HUES6 (cell line): ENCODE data around the gene STAT4.

Source experiments
- H3K27ac ChIP-seq: 2 replicates; pipeline ENCODE4 v1.7.0; 2013; ENCODE audit warnings: low read depth, mild to moderate bottlenecking, low read length, inconsistent platforms
- H3K27me3 ChIP-seq: 2 replicates; pipeline ENCODE4 v1.6.1; 2013; ENCODE audit warnings: low read length; ENCODE audit not compliant: control insufficient read depth, insufficient read depth
- H3K36me3 ChIP-seq: 2 replicates; pipeline ENCODE4 v1.6.1; 2013; ENCODE audit warnings: low read length; ENCODE audit not compliant: control insufficient read depth, insufficient read depth
- H3K4me1 ChIP-seq: 2 replicates; pipeline ENCODE4 v1.6.1; 2013; ENCODE audit warnings: low read length; ENCODE audit not compliant: control insufficient read depth, insufficient read depth
- H3K4me3 ChIP-seq: 2 replicates; pipeline ENCODE4 v1.5.1; 2013; ENCODE audit warnings: low read depth, low read length
- H3K9ac ChIP-seq: one replicate; pipeline ENCODE4 v1.6.1; 2013; ENCODE audit warnings: mild to moderate bottlenecking, low read length
- H3K9me3 ChIP-seq: 2 replicates; pipeline ENCODE4 v1.6.1; 2013; ENCODE audit warnings: low read depth, low read length; ENCODE audit not compliant: control insufficient read depth, insufficient read depth

STAT4 gene

DNA sequence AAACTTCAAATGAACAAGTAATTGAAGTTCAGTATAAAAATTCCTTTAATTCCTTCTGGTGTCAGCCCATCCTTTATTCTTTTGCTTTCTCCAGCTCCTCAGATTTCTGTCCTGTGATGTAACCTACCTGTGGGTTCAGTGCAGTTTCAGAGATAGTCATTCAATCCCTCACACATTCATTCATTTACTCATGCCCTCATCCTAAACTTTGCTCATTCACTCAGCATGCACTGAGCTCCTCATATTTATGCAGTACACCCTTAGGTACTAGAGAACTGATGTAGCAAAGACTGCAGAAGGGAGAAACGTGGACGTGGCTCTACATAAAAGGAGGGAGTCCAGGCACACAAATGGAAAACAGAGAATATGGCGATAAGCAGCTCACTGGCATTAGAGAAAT is 91.5 kb downstream of the STAT4 start:
- no peaks in the 10 kb centered on the region for H3K27me3 ChIP-seq
- no peaks in the 10 kb centered on the region for H3K4me1 ChIP-seq
- no peak overlapping the region for H3K4me3 ChIP-seq
- no peak overlapping the region for H3K27ac ChIP-seq
- H3K9me3 ChIP-seq: no peaks in the 10 kb centered on the region
- no peak overlapping the region for H3K9ac ChIP-seq
- no peaks in the 10 kb centered on the region for H3K36me3 ChIP-seq

DNA sequence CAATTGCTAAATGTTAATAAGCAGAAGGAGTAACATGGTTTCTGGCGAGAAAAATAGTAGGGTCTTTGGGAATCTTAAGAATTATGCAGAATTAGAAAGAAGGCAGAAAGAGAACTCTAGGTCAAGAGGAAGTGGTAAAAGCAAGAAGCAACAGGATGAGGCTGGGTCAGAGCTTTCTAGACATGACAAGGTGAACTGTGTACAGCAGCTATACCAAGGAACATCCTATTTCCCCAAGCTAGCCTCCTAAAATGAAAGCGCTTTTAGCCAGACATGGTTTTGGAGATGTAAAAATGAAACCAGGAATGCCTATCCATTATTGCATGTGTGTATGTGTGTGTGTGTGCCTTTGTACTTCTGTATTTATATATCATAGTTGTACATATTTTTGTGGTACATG is 94.6 kb downstream of the STAT4 start:
- Histone ChIP-seq H3K27me3 (no peaks in the 10 kb centered on the region), H3K4me1 (no peaks in the 10 kb centered on the region), H3K27ac (no peak overlapping the region), H3K9ac (no peak overlapping the region), H3K9me3 (no peaks in the 10 kb centered on the region), H3K36me3 (no peaks in the 10 kb centered on the region), H3K4me3 (no peak overlapping the region)

DNA sequence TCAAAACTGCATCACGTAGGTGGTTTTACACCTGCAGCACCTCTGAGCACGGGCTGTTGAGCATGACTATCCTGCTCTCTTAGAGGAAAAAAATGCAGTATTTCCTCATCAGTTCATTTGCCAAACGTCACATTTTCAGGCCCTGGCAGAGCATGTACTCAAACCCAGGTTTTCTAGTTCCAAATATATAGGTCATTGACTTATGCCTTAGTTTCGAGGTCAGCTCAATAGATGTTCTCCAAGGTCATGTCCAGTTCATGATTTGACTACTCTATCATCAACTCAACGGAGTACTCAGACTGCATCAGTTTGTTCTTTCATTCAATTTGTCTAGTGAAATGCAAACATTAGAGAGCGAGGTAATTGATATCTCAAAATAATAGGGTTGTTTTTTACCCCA is 97.5 kb downstream of the STAT4 start:
- no peak overlapping the region for H3K9ac ChIP-seq
- no peaks in the 10 kb centered on the region for H3K36me3 ChIP-seq
- no peak overlapping the region for H3K4me3 ChIP-seq
- H3K27ac ChIP-seq: no peak overlapping the region
- peaks cover 10% of the 10 kb centered on the region; the same call in 1 of the 2 replicates for H3K4me1 ChIP-seq
- no peaks in the 10 kb centered on the region for H3K9me3 ChIP-seq
- no peaks in the 10 kb centered on the region for H3K27me3 ChIP-seq

DNA sequence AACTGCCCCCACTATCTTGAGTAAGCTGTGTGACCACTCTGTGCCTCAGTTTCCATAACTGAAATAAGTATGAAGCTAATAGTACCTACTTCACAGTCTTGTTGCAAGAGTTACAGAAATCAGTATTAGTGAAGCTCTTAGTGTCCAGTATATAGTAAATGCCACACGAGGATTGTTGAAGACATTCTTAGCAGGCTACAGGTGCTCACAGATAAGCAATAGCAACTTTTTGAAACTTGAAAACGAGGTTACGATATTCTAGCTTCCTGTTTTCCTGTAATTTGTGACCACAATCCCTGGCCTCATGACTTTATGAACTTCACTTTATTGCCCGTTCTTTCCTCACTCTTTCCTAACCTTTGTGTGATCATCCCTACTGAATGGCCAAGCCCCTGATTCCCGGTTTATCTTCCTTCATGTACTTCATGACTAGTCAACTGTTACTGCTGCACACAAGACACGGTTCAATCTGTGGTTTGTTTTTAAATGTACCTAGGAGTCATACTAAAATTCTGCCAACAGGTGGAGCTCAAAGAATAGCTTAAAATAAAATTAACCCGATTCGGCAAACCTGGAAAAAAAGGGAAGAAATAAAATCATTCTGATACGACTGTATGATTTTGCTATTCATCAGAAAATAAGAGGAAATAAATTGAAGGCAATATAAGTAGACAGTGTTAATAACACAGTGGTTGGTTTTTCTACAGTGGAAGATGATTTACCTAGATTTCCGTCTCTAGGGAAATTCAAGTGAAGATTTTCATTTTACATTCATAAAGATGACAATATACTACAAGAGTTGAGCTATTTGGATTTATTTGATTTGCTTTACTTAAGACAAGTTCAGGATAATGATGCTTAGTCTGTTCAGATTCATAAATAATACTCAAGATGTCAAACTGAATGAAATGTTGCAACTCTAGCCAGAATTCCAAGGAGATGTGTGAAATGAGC is 98.7 kb downstream of the STAT4 start:
- peaks cover 10% of the 10 kb centered on the region; the same call in 1 of the 2 replicates for H3K4me1 ChIP-seq
- H3K27me3 ChIP-seq: no peaks in the 10 kb centered on the region
- H3K9me3 ChIP-seq: no peaks in the 10 kb centered on the region
- no peaks in the 10 kb centered on the region for H3K36me3 ChIP-seq
- H3K27ac ChIP-seq: no peak overlapping the region
- H3K9ac ChIP-seq: no peak overlapping the region
- no peak overlapping the region for H3K4me3 ChIP-seq

DNA sequence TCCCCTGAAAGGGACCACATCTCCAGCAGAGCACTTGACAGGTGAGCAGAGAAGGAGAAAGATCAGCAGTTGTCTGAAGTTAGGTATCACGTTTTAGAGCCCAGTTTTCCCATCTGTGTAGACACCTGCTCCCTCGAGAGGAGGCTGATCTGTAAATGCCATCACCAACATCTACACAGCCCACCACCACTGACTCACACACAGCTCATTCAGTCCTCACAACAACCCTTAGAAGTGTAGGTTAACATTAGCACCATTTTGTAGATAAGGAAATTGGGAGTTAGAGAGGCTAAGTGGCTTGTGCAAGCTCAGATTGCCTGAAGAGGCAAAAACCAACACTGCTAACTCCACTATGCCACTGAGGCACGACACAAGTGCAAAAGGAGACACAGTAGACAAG is 99.6 kb downstream of the STAT4 start:
- Histone ChIP-seq H3K9me3 (no peaks in the 10 kb centered on the region), H3K27me3 (no peaks in the 10 kb centered on the region), H3K4me3 (no peak overlapping the region), H3K4me1 (peaks cover 10% of the 10 kb centered on the region; the same call in 1 of the 2 replicates), H3K9ac (no peak overlapping the region), H3K27ac (no peak overlapping the region), H3K36me3 (no peaks in the 10 kb centered on the region)

DNA sequence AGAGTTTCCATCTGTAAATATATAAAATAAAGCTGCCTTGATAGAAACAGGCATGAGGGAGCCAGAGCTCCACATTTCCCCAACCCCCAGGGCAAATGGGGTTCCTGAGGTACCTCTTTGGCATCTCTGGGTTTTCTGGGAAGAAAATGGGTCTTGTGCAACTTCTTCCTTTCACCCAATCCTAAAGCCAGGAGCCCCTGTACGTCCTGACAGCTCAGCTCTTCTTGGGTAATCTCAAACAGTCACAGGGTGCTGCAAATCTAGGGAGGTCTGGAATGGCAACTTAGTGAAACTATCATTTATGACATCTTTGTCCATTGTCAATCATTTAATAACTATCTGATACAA is 100.2 kb downstream of the STAT4 start:
- peaks cover 10% of the 10 kb centered on the region for H3K4me1 ChIP-seq
- no peak overlapping the region for H3K9ac ChIP-seq
- H3K9me3 ChIP-seq: no peaks in the 10 kb centered on the region
- no peak overlapping the region for H3K4me3 ChIP-seq
- no peak overlapping the region for H3K27ac ChIP-seq
- H3K27me3 ChIP-seq: no peaks in the 10 kb centered on the region
- H3K36me3 ChIP-seq: no peaks in the 10 kb centered on the region

DNA sequence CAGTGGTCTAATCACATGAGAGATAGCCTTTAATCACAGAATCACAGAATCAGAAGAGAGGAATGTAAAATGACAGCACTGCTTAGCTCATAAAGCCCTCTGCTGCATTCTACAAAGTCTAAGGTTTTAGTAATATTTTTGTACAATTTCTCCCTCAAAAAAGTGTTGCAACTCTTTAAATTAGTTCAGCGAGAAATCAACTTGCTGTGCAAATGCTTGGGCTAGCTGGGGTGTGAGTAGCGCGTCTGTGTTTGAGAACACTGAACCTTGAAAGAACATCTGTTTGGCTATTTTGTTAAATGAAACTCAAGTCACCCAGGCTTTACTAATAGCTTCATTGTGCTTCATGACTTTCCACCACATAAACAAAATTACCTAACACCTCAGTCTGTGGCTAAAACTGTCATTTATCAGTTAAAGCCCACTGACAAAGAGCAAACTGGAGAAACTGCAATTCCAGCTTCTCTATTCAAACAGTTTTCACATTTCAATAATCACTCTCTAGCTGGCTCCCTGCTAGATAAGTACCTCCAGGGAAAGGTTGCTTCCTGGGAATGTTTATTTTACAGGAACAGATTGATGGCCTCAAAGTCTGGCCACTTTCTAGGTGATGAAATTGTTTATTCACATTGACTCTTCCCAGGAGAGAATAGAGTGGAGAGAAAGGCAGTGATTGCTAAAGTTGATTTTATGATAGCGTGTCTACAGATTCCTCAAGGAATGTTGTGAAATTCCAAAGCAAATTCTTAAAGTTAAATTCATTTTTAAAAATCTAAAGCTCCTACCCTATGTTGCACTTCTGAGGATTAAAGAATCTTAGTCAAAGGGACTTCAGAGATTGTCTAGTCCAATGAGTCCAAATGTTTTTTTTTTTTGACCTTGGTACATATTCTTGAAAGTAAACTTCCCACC is 100.8 kb downstream of the STAT4 start:
- H3K4me1 ChIP-seq: peaks cover 12% of the 10 kb centered on the region
- H3K9ac ChIP-seq: no peak overlapping the region
- H3K36me3 ChIP-seq: no peaks in the 10 kb centered on the region
- H3K27ac ChIP-seq: no peak overlapping the region
- H3K9me3 ChIP-seq: no peaks in the 10 kb centered on the region
- no peaks in the 10 kb centered on the region for H3K27me3 ChIP-seq
- H3K4me3 ChIP-seq: no peak overlapping the region

DNA sequence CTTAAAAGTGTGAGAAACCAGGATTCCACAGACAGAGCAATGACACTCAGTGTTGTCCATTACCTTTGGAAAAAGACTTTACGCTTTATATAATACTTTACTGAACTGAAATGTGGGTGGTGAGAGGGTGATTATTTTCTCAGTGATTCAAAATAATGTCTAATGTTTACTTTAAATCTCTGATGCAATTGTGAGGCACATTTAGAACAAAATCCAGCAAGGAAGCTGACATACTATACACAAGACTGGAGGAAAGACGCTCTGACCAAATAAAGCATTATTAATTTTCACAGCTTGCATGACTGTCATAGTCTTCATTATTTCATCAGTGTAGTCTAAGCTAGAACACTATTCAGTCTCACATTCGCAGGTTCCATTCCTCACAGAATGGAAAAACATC is 102.7 kb downstream of the STAT4 start:
- Histone ChIP-seq H3K9ac (no peak overlapping the region), H3K4me1 (peaks cover 12% of the 10 kb centered on the region), H3K27ac (no peak overlapping the region), H3K27me3 (no peaks in the 10 kb centered on the region), H3K9me3 (peaks cover 6% of the 10 kb centered on the region; the same call in 1 of the 2 replicates), H3K36me3 (no peaks in the 10 kb centered on the region), H3K4me3 (no peak overlapping the region)

DNA sequence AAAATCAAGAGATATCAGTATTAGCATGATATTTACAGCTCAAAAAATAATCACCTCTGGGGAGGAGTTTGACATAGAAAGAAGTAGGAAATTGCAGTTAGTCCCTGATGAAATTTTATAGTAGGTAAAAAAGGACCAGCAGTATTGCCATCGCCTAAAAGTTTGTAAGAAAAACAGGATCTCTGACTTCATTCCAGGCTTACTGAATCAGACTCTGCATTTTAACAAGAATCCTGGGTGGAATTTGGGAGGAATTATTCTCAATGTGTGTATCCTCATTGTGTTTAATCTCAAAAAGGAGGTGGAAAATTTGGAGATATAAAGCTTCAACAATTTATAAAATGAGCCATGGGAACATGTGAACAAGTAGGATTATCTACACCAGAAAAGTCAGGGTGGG is 105.7 kb downstream of the STAT4 start:
- Histone ChIP-seq H3K9me3 (peaks cover 6% of the 10 kb centered on the region; the same call in 1 of the 2 replicates), H3K4me1 (peaks cover 13% of the 10 kb centered on the region), H3K36me3 (no peaks in the 10 kb centered on the region), H3K9ac (no peak overlapping the region), H3K27me3 (no peaks in the 10 kb centered on the region), H3K4me3 (no peak overlapping the region), H3K27ac (no peak overlapping the region)

DNA sequence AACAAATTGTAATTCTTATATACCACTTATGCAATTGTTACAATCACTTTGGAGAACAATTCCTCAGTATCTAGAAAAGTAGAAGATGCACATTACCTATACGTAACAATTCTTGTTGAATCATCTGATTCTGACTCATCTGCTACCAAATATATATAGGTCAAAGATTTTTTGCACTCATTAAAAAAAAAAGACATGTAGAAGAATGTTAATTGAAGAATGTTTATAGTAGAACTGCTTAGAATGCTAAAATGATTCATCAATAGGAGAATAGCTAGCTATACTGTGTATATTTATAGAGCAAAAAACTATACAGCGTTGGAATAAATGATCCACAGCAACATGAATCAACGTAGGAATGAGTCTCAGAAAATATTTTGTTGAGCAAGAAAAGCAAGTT is 107.4 kb downstream of the STAT4 start:
- H3K4me3 ChIP-seq: no peak overlapping the region
- no peaks in the 10 kb centered on the region for H3K27me3 ChIP-seq
- peaks cover 6% of the 10 kb centered on the region for H3K4me1 ChIP-seq
- no peak overlapping the region for H3K9ac ChIP-seq
- no peaks in the 10 kb centered on the region for H3K36me3 ChIP-seq
- peaks cover 6% of the 10 kb centered on the region; the same call in 1 of the 2 replicates for H3K9me3 ChIP-seq
- no peak overlapping the region for H3K27ac ChIP-seq
